ENCODE measurements around the gene CDR2L.
"Not testable (repeated sequence)": the region's sequence is repeated elsewhere in the genome, so short reads cannot be mapped to it uniquely, and the experiment has no call there.

CDR2L gene

GRCh38 chr17:74982663-74983313, 4.6 kb upstream of the CDR2L start:
- DNase-seq = not testable (repeated sequence)

GRCh38 chr17:74986206-74986576, 1.2 kb upstream of the CDR2L start:
- no peak for DNase-seq

- peak in 1 of 2 donors; percentile 45 for DNase-seq
These were observed 678 bp downstream of the CDR2L start for GRCh38 chr17:74987909-74988711.

- DNase-seq = no peak
These were observed 3.2 kb downstream of the CDR2L start for GRCh38 chr17:74990581-74991105.

GRCh38 chr17:74992223-74992622, 4.8 kb downstream of the CDR2L start:
- no peak for DNase-seq

DNA sequence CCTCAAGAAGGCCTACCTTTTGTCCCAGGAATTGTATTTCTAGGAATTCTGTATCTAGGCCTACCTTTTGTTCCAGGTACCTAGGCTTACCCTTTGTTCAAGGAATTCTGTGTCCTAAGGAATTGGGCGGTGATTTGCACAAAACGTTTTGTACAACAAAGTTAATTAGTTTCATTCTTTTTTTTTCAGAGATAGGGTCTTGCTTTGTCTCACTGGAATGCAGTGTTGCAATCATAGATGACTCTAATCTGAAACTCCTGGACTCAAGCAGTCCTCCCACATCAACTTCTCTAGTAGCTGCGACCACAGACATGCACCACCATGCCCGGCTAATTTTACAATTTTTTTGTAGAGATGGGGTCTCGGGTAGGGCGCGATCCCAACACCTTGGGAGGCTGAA, 7.0 kb downstream of the CDR2L start:
- no peak for DNase-seq

GRCh38 chr17:74995847-74996246, 8.4 kb downstream of the CDR2L start:
- no peak for DNase-seq

GRCh38 chr17:74998783-74999182, 11.4 kb downstream of the CDR2L start:
- no peak for DNase-seq

- DNase-seq = no peak
These were observed 12.1 kb downstream of the CDR2L start for GRCh38 chr17:74999523-74999922.

GRCh38 chr17:75001915-75002843, 14.7 kb downstream of the CDR2L start:
- no peak for DNase-seq

DNA sequence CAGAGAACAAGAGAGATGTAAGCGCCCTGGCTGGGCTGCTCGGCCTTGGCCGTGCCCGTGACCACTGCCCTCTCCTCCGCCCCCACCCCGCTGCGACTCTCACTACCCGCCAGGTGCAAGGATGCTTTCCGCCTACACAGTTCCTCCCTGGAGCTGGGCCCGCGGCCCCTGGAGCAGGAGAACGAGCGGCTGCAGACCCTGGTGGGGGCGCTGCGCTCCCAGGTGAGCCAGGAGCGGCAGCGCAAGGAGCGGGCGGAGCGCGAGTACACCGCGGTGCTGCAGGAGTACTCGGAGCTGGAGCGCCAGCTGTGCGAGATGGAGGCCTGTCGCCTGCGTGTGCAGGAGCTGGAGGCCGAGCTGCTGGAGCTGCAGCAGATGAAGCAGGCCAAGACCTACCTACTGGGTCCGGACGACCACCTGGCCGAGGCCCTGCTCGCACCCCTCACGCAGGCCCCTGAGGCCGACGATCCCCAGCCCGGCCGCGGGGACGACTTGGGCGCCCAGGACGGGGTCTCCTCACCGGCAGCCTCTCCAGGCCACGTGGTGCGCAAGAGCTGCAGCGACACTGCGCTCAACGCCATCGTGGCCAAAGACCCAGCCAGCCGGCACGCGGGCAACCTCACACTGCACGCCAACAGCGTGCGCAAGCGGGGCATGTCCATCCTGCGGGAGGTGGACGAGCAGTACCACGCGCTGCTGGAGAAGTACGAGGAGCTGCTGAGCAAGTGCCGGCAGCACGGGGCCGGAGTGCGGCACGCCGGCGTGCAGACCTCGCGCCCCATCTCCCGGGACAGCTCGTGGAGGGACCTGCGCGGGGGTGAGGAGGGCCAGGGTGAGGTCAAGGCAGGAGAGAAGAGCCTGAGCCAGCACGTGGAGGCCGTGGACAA, 15.9 kb downstream of the CDR2L start:
- no peak for DNase-seq

- DNase-seq = no peak
These were observed 16.5 kb downstream of the CDR2L start for GRCh38 chr17:75003957-75004355.

DNA sequence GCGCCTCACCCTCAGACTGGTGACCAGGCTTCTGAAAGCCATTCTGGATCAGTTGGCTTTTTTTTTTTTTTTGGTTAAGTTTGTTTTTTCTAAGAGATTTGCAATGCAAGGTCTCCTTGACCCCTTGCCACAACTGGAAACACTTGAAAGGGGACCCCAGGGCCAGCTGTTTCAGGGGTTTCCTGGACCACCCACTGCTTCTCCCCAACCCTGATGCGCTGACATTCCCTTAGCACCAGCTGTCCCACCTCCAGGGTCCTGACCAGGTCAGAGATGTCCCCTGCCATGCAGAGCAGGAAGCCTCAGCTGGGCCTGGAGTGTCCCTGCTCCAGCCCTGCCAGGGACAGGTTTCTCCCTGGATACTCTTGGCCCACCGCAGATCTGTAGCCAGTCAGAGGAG, 16.9 kb downstream of the CDR2L start:
- no peak for DNase-seq

- DNase-seq = no peak
These were observed 17.9 kb downstream of the CDR2L start for GRCh38 chr17:75005291-75005690.

DNA sequence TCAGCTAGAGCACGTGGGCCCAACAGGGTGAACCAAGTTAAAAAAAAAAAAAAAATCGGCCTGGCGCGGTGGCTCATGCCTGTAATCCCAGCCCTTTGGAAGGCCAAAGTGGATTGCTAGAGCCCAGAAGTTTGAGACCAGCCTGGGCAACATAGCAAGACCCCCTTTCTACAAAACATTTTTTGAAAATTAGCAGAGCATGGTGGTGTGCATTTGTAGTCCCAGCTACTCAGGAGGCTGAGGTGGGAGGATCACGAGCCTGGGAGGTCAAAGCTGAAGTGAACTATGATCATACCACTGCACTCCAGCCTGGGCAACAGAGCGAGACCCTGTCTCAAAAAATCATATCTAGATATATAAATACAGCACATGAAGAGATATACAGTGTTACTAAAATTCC, 18.7 kb downstream of the CDR2L start:
- DNase-seq = not testable (repeated sequence)

- no peak for DNase-seq
These were observed 19.2 kb downstream of the CDR2L start for GRCh38 chr17:75006653-75007052.

GRCh38 chr17:75008373-75008772, 20.9 kb downstream of the CDR2L start:
- DNase-seq = no peak

DNA sequence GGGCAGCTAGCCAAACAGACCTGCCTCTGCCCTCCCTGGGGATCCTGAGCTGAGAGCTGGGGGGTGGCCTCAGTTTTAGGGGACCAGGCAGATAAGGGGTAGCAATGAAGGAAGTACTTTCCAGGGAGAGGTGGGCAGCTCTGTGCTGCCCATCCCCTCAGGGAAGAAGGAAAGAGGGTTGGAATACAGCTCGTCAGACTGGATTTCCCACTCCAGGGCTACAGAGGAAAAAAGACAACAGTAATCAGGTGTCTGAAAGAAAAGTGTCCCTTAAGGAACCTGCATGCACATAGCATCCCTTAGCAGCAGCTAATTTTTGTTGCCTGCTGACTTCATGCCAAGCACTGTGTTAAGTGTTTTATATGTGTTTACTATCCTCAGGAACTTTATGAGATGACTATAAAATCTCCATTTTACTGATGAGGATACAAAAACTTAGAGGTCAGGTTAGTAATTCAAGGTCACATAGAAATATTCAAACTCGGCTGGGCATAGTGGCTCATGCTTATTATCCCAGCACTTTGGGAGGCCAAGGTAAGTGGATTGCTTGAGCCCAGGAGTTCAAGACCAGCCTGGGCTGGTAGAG, 21.8 kb downstream of the CDR2L start:
- DNase-seq = no peak

DNA sequence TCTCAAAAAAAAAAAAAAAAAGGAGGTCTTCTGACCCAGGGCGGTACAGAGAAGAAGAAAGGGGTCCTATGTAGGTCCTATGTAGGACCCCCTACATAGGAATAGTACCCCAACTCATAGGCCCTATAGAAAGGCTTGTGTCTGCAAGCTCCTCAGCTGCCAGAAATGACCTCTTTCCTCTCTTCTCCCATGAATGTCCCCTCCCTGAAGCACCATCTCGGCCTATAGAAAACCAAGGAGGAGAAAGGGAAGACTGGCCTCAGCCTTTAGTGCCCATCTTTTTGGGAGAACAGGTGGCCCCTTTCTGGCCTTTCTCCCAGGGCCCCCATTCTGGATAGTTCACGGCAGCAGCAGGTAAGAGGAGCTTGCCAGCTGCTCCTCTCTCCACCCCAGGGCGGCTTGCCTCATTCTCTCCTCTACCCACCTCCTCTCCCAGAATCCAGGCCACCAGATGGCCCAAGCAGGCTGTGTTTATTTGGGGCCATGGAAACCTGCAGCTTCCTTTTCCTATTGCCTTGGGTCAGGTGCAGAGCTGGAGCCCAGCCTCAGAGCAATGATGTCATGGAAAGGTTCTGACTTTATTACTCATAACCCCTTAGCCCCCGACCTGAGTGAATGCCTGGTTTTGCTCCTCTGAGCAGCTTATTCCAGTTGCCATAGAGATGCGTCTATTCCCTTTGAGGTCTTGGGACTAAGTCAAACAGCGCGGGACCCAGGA, 23.4 kb downstream of the CDR2L start:
- no peak for DNase-seq

- no peak for DNase-seq
These were observed 24.1 kb downstream of the CDR2L start for GRCh38 chr17:75011401-75012095.

GRCh38 chr17:75012096-75012345, 24.6 kb downstream of the CDR2L start:
- no peak for DNase-seq
